ENCODE measurements around the gene ABCA3.

The ABCA3 gene

GRCh38 chr16:2236337-2237101 is 104.0 kb downstream of the ABCA3 start, which contains the start of gene DNASE1L2:
Gene DNASE1L2, plus strand, starts transcription at chr16:2236444. Its CDS starts 373 bp downstream, at chr16:2236817.
- Histone ChIP-seq H3K36me3 (ENCODE audit: control insufficient read depth, insufficient read depth, low read length) (peaks cover 27% of the 10 kb centered on the region), H3K4me3 (replicated peaks; ENCODE audit: low read depth, low read length) (no peak within 1 kb of the TSS), H3K27me3 (replicated peaks; ENCODE audit: control insufficient read depth, insufficient read depth, low read length) (no peaks in the 10 kb centered on the region)
- TF ChIP-seq CTCF (IDR thresholded peaks at IDR 0.05; ENCODE audit: insufficient read depth, low read length, poor library complexity, severe bottlenecking) = no peak
- no peak for DNase-seq (ENCODE audit: extremely low read depth, insufficient read length)

- no peak for DNase-seq (ENCODE audit: extremely low read depth, insufficient read length)
- no peaks in the 10 kb centered on the region for H3K27me3 ChIP-seq (replicated peaks; ENCODE audit: control insufficient read depth, insufficient read depth, low read length)
- TF ChIP-seq CTCF (IDR thresholded peaks at IDR 0.05; ENCODE audit: insufficient read depth, low read length, poor library complexity, severe bottlenecking) = no peak
- no peak overlapping the region for H3K4me3 ChIP-seq (replicated peaks; ENCODE audit: low read depth, low read length)
- peaks cover 33% of the 10 kb centered on the region for H3K36me3 ChIP-seq (ENCODE audit: control insufficient read depth, insufficient read depth, low read length)
These were observed 104.7 kb downstream of the ABCA3 start for GRCh38 chr16:2235695-2236336.

- no peaks in the 10 kb centered on the region for H3K27me3 ChIP-seq (replicated peaks; ENCODE audit: control insufficient read depth, insufficient read depth, low read length)
- no peak for TF ChIP-seq CTCF (IDR thresholded peaks at IDR 0.05; ENCODE audit: insufficient read depth, low read length, poor library complexity, severe bottlenecking)
- H3K36me3 ChIP-seq (ENCODE audit: control insufficient read depth, insufficient read depth, low read length) = peaks cover 33% of the 10 kb centered on the region
- no peak for DNase-seq (ENCODE audit: extremely low read depth, insufficient read length)
- H3K4me3 ChIP-seq (replicated peaks; ENCODE audit: low read depth, low read length) = no peak overlapping the region
These were observed 105.3 kb downstream of the ABCA3 start for GRCh38 chr16:2235234-2235651.

- Histone ChIP-seq H3K36me3 (ENCODE audit: control insufficient read depth, insufficient read depth, low read length) (peaks cover 35% of the 10 kb centered on the region), H3K27me3 (replicated peaks; ENCODE audit: control insufficient read depth, insufficient read depth, low read length) (no peaks in the 10 kb centered on the region), H3K4me3 (replicated peaks; ENCODE audit: low read depth, low read length) (no peak overlapping the region)
- DNase-seq (ENCODE audit: extremely low read depth, insufficient read length) = no peak
- TF ChIP-seq CTCF (IDR thresholded peaks at IDR 0.05; ENCODE audit: insufficient read depth, low read length, poor library complexity, severe bottlenecking) = no peak
These were observed 105.7 kb downstream of the ABCA3 start for GRCh38 chr16:2234813-2235170.

- Histone ChIP-seq H3K36me3 (ENCODE audit: control insufficient read depth, insufficient read depth, low read length) (peaks cover 37% of the 10 kb centered on the region), H3K4me3 (replicated peaks; ENCODE audit: low read depth, low read length) (no peak overlapping the region), H3K27me3 (replicated peaks; ENCODE audit: control insufficient read depth, insufficient read depth, low read length) (no peaks in the 10 kb centered on the region)
- DNase-seq (ENCODE audit: extremely low read depth, insufficient read length) = peak; percentile 26
- TF ChIP-seq CTCF (IDR thresholded peaks at IDR 0.05; ENCODE audit: insufficient read depth, low read length, poor library complexity, severe bottlenecking) = no peak
These were observed 106.4 kb downstream of the ABCA3 start for GRCh38 chr16:2233872-2234812.

Measured in GM06990 (cell line).